Neutrophil (primary cell): Measurements from ENCODE around the gene TMTC2.

Source experiments
- H3K27ac ChIP-seq: fragments of 200-600 bp; sonication (generic); 2 replicates; pipeline ENCODE4 v1.5.1; 2016; ENCODE audit warnings: mild to moderate bottlenecking, moderate library complexity
- H3K27me3 ChIP-seq: fragments of 200-600 bp; sonication (generic); 2 replicates; pipeline ENCODE4 v1.6.0; 2016; ENCODE audit warnings: mild to moderate bottlenecking
- H3K36me3 ChIP-seq: fragments of 200-600 bp; sonication (generic); 2 replicates; pipeline ENCODE4 v1.5.1; 2017
- H3K4me1 ChIP-seq, 2 experiments: fragments of 200-600 bp in 1 of 2; sonication (generic) in 1 of 2; 1 replicate in 1 of 2; 2 replicates in 1 of 2; pipeline versions ENCODE4 v1.5.1 to v1.6.1; 2013 to 2016; ENCODE audit warnings: low read depth in 1 of 2, low read length in 1 of 2, mild to moderate bottlenecking in 1 of 2, moderate library complexity in 1 of 2; ENCODE audit not compliant: control insufficient read depth in 1 of 2, insufficient read depth in 1 of 2
- H3K4me3 ChIP-seq, 2 experiments: fragments of 200-600 bp in 1 of 2; sonication (generic) in 1 of 2; 1 replicate in 1 of 2; 2 replicates in 1 of 2; pipeline ENCODE4 v1.5.1; 2013 to 2016; ENCODE audit warnings: low read depth in 1 of 2, low read length in 1 of 2, mild to moderate bottlenecking in 1 of 2, moderate library complexity in 1 of 2
- H3K9me3 ChIP-seq: fragments of 200-600 bp; sonication (generic); 2 replicates; pipeline ENCODE4 v1.5.1; 2016
- CTCF ChIP-seq: fragments of 200-600 bp; sonication (generic); IDR thresholded peaks from 2 replicates; pipeline ENCODE4 v1.5.1; 2016; ENCODE audit warnings: antibody characterized with exemption

The TMTC2 gene

GRCh38 chr12:82682851-82683261 is 3.9 kb upstream of the TMTC2 start:
- H3K27me3 ChIP-seq = peaks cover 9% of the 10 kb centered on the region

GRCh38 chr12:82685790-82686167 is 927 bp upstream of the TMTC2 start:
- peak overlapping the region; percentile 81 for H3K4me3 ChIP-seq
- peak; percentile 81 for TF ChIP-seq CTCF
- H3K4me1 ChIP-seq = peaks cover 21% of the 10 kb centered on the region in 2 experiments
- no peaks in the 10 kb centered on the region for H3K9me3 ChIP-seq
- no peaks in the 10 kb centered on the region for H3K36me3 ChIP-seq
- peak overlapping the region; percentile 88 for H3K27ac ChIP-seq
- peaks cover 32% of the 10 kb centered on the region for H3K27me3 ChIP-seq

More at GRCh38 chr12:82682851-82683261, 3.9 kb upstream of the TMTC2 start:
- no peak overlapping the region for H3K4me3 ChIP-seq
- H3K4me1 ChIP-seq = peaks cover 13% of the 10 kb centered on the region in 2 experiments
- no peak overlapping the region for H3K27ac ChIP-seq
- H3K9me3 ChIP-seq = no peaks in the 10 kb centered on the region
- H3K36me3 ChIP-seq = no peaks in the 10 kb centered on the region
- TF ChIP-seq CTCF = no peak

- Histone ChIP-seq H3K27ac (peak overlapping the region; percentile 88), H3K27me3 (peaks cover 32% of the 10 kb centered on the region), H3K36me3 (no peaks in the 10 kb centered on the region), H3K9me3 (no peaks in the 10 kb centered on the region), H3K4me3 (peak overlapping the region; percentile 81), H3K4me1 (peaks cover 21% of the 10 kb centered on the region in 2 experiments)
- TF ChIP-seq CTCF = no peak
These were observed 610 bp downstream of the TMTC2 start for GRCh38 chr12:82687021-82688011.

- no peak overlapping the region for H3K27ac ChIP-seq
- no peaks in the 10 kb centered on the region for H3K9me3 ChIP-seq
- no peaks in the 10 kb centered on the region for H3K36me3 ChIP-seq
- peak overlapping the region; percentile 81 for H3K4me3 ChIP-seq
- H3K27me3 ChIP-seq = peaks cover 32% of the 10 kb centered on the region
- no peak for TF ChIP-seq CTCF
- peaks cover 18 to 19% of the 10 kb centered on the region in 2 experiments for H3K4me1 ChIP-seq
These were observed 1.4 kb downstream of the TMTC2 start for GRCh38 chr12:82688035-82688501.

- H3K36me3 ChIP-seq = no peaks in the 10 kb centered on the region
- no peak overlapping the region for H3K27ac ChIP-seq
- no peak for TF ChIP-seq CTCF
- H3K4me3 ChIP-seq = no peak overlapping the region
- peaks cover 32% of the 10 kb centered on the region for H3K27me3 ChIP-seq
- no peaks in the 10 kb centered on the region for H3K9me3 ChIP-seq
- H3K4me1 ChIP-seq = peaks cover 14 to 17% of the 10 kb centered on the region in 2 experiments
These were observed 1.9 kb downstream of the TMTC2 start for GRCh38 chr12:82688596-82688995.
